Measurements from ENCODE around the gene ZNF774. TPM values are rescaled to one million over a fixed set of nuclear protein-coding genes. Genes with fewer than 3 reads are reported as not detected.

ZNF774 gene
- total and polyA plus RNA-seq, 2 of the 13 experiments (the other 11 are each of a cell fraction or from before 2014, with no cell fraction given), result 0.59 to 1.4 TPM

DNA sequence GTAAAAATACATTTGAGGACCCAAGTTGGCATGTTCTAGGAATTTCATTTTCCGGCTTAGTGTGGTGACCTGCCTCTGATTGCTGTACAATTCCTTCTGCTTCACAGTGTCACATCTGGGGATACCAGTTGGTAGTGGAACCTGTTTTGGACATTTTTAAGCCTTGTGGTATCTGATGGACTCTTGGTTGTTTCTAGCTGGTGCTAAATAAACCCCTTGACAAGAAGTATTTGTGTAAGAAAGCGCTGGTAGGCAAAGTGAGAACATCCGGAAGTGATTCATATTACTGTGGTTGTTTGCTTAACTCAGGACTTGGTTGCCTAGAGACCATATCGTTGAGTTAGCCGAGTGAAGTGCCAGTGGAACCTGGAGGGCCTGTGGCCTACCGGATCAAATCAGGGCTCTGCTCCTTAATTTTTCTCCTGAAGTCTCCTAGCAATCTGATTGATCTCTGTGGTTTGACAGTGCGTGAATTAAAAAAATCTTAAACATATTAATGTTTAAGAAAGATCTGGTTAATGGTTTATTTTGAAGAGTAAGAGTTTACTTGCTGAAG is 48.8 kb downstream of the ZNF774 start (continued):
- TF ChIP-seq PREB (CRISPR knock-in tag; IDR thresholded peaks at IDR 0.05) (no peak), TCF7L2 (IDR thresholded peaks at IDR 0.05; ENCODE audit: low read depth, low read length) (no peak), NBN (conservative IDR thresholded peaks at IDR 0.05) (no peak), MAFK (conservative IDR thresholded peaks at IDR 0.05 in 1 of 2, IDR thresholded peaks at IDR 0.05 in 1 of 2; ENCODE audit: low read length in 2 of 2) (peak in 1 of 2 experiments; percentile 23; a peak in 1 of 4 replicates), ELK4 (CRISPR knock-in tag; IDR thresholded peaks at IDR 0.05; ENCODE audit: borderline replicate concordance) (no peak), GABPA (IDR thresholded peaks at IDR 0.05; ENCODE audit: low read depth, low read length) (no peak), GABPA (CRISPR knock-in tag; IDR thresholded peaks at IDR 0.05; ENCODE audit: low read depth) (peak; percentile 68), ZNF407 (CRISPR knock-in tag; IDR thresholded peaks at IDR 0.05; ENCODE audit: not compliant biosample characterization) (no peak), GTF3A (CRISPR knock-in tag; conservative IDR thresholded peaks at IDR 0.05) (no peak), ZNF564 (CRISPR knock-in tag; IDR thresholded peaks at IDR 0.05) (no peak), ZNF788 (CRISPR knock-in tag; IDR thresholded peaks at IDR 0.05; ENCODE audit: borderline replicate concordance) (no peak), FOXK1 (CRISPR knock-in tag; IDR thresholded peaks at IDR 0.05; ENCODE audit: borderline replicate concordance, low read depth) (no peak), ZNF747 (CRISPR knock-in tag; IDR thresholded peaks at IDR 0.05; ENCODE audit: borderline replicate concordance) (no peak), ELF1 (CRISPR knock-in tag; IDR thresholded peaks at IDR 0.05) (peak; percentile 81)
- TF ChIP-seq, protein P1, sequence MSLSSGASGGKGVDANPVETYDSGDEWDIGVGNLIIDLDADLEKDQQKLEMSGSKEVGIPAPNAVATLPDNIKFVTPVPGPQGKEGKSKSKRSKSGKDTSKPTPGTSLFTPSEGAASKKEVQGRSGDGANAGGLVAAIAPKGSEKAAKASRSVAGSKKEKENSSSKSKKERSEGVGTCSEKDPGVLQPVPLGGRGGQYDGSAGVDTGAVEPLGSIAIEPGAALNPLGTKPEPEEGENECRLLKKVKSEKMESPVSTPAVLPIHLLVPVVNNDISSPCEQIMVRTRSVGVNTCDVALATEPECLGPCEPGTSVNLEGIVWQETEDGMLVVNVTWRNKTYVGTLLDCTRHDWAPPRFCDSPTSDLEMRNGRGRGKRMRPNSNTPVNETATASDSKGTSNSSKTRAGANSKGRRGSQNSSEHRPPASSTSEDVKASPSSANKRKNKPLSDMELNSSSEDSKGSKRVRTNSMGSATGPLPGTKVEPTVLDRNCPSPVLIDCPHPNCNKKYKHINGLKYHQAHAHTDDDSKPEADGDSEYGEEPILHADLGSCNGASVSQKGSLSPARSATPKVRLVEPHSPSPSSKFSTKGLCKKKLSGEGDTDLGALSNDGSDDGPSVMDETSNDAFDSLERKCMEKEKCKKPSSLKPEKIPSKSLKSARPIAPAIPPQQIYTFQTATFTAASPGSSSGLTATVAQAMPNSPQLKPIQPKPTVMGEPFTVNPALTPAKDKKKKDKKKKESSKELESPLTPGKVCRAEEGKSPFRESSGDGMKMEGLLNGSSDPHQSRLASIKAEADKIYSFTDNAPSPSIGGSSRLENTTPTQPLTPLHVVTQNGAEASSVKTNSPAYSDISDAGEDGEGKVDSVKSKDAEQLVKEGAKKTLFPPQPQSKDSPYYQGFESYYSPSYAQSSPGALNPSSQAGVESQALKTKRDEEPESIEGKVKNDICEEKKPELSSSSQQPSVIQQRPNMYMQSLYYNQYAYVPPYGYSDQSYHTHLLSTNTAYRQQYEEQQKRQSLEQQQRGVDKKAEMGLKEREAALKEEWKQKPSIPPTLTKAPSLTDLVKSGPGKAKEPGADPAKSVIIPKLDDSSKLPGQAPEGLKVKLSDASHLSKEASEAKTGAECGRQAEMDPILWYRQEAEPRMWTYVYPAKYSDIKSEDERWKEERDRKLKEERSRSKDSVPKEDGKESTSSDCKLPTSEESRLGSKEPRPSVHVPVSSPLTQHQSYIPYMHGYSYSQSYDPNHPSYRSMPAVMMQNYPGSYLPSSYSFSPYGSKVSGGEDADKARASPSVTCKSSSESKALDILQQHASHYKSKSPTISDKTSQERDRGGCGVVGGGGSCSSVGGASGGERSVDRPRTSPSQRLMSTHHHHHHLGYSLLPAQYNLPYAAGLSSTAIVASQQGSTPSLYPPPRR (CRISPR knock-in tag; IDR thresholded peaks at IDR 0.05; ENCODE audit: borderline replicate concordance), result no peak
